Neural cell (in vitro differentiated cells): ENCODE measurements around the gene SPTBN2. TPM values are rescaled to one million over a fixed set of nuclear protein-coding genes. Genes with fewer than 3 reads are reported as not detected.
A peak's percentile ranks its signal among the peaks of the same experiment; 100 is the strongest.

ENCODE experiments used
- H2AFZ ChIP-seq: fragments of 200-600, 300-800 bp; sonication (generic), shearing (Covaris generic); 2 replicates; pipeline ENCODE4 v1.6.0; 2014; ENCODE audit warnings: low read depth, mild to moderate bottlenecking, antibody characterized with exemption, low read length, moderate library complexity
- H3F3A ChIP-seq: fragments of 200-600 bp; shearing (Covaris generic); 2 replicates; pipeline ENCODE4 v1.6.1; 2016; ENCODE audit warnings: mild to moderate bottlenecking, moderate library complexity, mixed read lengths, antibody characterized with exemption, low read length; ENCODE audit not compliant: insufficient read depth, poor library complexity, severe bottlenecking
- H3K27ac ChIP-seq: fragments of 200-600, 300-800 bp; sonication (generic), shearing (Covaris generic); 2 replicates; pipeline ENCODE4 v1.5.1; 2014; ENCODE audit warnings: mild to moderate bottlenecking, low read length, moderate library complexity
- H3K27me3 ChIP-seq: fragments of 300-800, 200-600 bp; sonication (generic), shearing (Covaris generic); 2 replicates; pipeline ENCODE4 v1.6.0; 2014; ENCODE audit warnings: mild to moderate bottlenecking, low read depth, low read length, moderate library complexity; ENCODE audit not compliant: insufficient read depth
- H3K36me3 ChIP-seq: fragments of 300-800, 200-600 bp; sonication (generic), shearing (Covaris generic); 2 replicates; pipeline ENCODE4 v1.5.1; 2014; ENCODE audit warnings: mild to moderate bottlenecking, antibody characterized with exemption, low read length, moderate library complexity; ENCODE audit not compliant: insufficient read depth
- H3K4me2 ChIP-seq: fragments of 300-800, 200-600 bp; sonication (generic), shearing (Covaris generic); 2 replicates; pipeline ENCODE4 v1.6.0; 2014; ENCODE audit warnings: mild to moderate bottlenecking, low read length
- H3K4me3 ChIP-seq: fragments of 300-800, 200-600 bp; sonication (generic), shearing (Covaris generic); 2 replicates; pipeline ENCODE4 v1.5.1; 2014; ENCODE audit warnings: mild to moderate bottlenecking, low read length, moderate library complexity
- H3K79me2 ChIP-seq: fragments of 200-600 bp; shearing (Covaris generic); replicated peaks from 2 replicates; pipeline ENCODE4 v1.6.0; 2014; ENCODE audit warnings: mild to moderate bottlenecking, low read length, moderate library complexity; ENCODE audit not compliant: insufficient read depth
- H3K9ac ChIP-seq: fragments of 300-800, 200-600 bp; sonication (generic), shearing (Covaris generic); 2 replicates; pipeline ENCODE4 v1.6.1; 2016; ENCODE audit warnings: mild to moderate bottlenecking, low read length, mixed read lengths
- H3K9me2 ChIP-seq: fragments of 200-600 bp; shearing (Covaris generic); 2 replicates; pipeline ENCODE4 v1.6.1; 2016; ENCODE audit warnings: mild to moderate bottlenecking, low read length, mixed read lengths; ENCODE audit not compliant: insufficient read depth
- H3K9me3 ChIP-seq: fragments of 200-600, 300-800 bp; sonication (generic), shearing (Covaris generic); 2 replicates; pipeline ENCODE4 v1.6.1; 2016; ENCODE audit warnings: mild to moderate bottlenecking, mixed run types, low read length, moderate library complexity, mixed read lengths
- H4K20me1 ChIP-seq: fragments of 200-600 bp; shearing (Covaris generic); 2 replicates; pipeline ENCODE4 v1.6.1; 2016; ENCODE audit warnings: mild to moderate bottlenecking, mixed run types; ENCODE audit not compliant: insufficient read depth
- EP300 ChIP-seq: fragments of 450-650 bp; conservative IDR thresholded peaks from 2 replicates; pipeline ENCODE4 v1.6.1; 2014; ENCODE audit warnings: antibody characterized with exemption, mild to moderate bottlenecking, moderate library complexity; ENCODE audit not compliant: poor library complexity, severe bottlenecking
- EZH2 ChIP-seq: fragments of 200-600, 300-800 bp; shearing (Covaris generic), sonication (generic); IDR thresholded peaks from 2 replicates; pipeline ENCODE4 v1.6.1; 2014; ENCODE audit warnings: antibody characterized with exemption, low read length, borderline replicate concordance, mild to moderate bottlenecking; ENCODE audit not compliant: insufficient read depth, poor library complexity, severe bottlenecking
- MXI1 ChIP-seq: fragments of 450-650 bp; conservative IDR thresholded peaks from 2 replicates; pipeline ENCODE4 v1.6.1; 2014; ENCODE audit warnings: antibody characterized with exemption, mild to moderate bottlenecking; ENCODE audit not compliant: poor library complexity, severe bottlenecking
- polyA plus RNA-seq: library from polyadenylated mRNA; depleted of rRNA; stranded (reverse); fragments of >200 nt; gene quantifications from 2 replicates; pipeline ENCODE4 v1.2.3, GENCODE V29; 2014
- TF ChIP-seq, protein P1 (sequence below): IDR thresholded peaks from 2 replicates; pipeline ENCODE4 v1.6.1; 2012; ENCODE audit warnings: borderline replicate concordance

SPTBN2 gene
- polyA plus RNA-seq, 1 donor from 2014 or later = 159 TPM

DNA sequence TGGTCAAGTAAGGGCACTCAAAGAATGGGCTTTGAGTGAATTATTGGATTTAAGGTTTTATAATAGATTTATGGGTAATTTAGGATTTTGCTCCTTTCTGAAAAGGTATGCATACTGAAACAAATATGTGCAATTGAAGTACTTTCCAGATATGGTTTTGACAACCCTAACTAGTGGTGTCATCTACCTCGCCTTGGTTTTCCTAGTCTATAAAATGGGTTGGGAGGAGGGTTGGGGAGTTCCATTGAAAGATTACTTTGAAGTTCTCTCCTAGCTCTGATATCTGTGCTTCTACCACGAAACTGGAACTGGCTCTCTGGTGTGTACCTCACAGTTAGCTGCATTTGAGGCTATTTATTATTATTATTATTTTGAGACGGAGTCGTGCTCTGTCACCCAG lies 431 bp upstream of the SPTBN2 start:
- Histone ChIP-seq H2AFZ (peak overlapping the region; percentile 94), H3K27me3 (no peaks in the 10 kb centered on the region), H3F3A (no peaks in the 10 kb centered on the region), H3K27ac (peak overlapping the region; percentile 92), H3K9me2 (no peaks in the 10 kb centered on the region), H3K9ac (peak overlapping the region; percentile 95), H3K36me3 (no peaks in the 10 kb centered on the region), H3K9me3 (no peaks in the 10 kb centered on the region), H3K79me2 (peaks cover 37% of the 10 kb centered on the region), H3K4me2 (peak overlapping the region; percentile 92), H3K4me3 (peak overlapping the region; percentile 81), H4K20me1 (peaks cover 5% of the 10 kb centered on the region)
- no peak for TF ChIP-seq EP300
- TF ChIP-seq, protein P1, sequence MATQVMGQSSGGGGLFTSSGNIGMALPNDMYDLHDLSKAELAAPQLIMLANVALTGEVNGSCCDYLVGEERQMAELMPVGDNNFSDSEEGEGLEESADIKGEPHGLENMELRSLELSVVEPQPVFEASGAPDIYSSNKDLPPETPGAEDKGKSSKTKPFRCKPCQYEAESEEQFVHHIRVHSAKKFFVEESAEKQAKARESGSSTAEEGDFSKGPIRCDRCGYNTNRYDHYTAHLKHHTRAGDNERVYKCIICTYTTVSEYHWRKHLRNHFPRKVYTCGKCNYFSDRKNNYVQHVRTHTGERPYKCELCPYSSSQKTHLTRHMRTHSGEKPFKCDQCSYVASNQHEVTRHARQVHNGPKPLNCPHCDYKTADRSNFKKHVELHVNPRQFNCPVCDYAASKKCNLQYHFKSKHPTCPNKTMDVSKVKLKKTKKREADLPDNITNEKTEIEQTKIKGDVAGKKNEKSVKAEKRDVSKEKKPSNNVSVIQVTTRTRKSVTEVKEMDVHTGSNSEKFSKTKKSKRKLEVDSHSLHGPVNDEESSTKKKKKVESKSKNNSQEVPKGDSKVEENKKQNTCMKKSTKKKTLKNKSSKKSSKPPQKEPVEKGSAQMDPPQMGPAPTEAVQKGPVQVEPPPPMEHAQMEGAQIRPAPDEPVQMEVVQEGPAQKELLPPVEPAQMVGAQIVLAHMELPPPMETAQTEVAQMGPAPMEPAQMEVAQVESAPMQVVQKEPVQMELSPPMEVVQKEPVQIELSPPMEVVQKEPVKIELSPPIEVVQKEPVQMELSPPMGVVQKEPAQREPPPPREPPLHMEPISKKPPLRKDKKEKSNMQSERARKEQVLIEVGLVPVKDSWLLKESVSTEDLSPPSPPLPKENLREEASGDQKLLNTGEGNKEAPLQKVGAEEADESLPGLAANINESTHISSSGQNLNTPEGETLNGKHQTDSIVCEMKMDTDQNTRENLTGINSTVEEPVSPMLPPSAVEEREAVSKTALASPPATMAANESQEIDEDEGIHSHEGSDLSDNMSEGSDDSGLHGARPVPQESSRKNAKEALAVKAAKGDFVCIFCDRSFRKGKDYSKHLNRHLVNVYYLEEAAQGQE = no peak
- no peak for TF ChIP-seq EZH2

DNA sequence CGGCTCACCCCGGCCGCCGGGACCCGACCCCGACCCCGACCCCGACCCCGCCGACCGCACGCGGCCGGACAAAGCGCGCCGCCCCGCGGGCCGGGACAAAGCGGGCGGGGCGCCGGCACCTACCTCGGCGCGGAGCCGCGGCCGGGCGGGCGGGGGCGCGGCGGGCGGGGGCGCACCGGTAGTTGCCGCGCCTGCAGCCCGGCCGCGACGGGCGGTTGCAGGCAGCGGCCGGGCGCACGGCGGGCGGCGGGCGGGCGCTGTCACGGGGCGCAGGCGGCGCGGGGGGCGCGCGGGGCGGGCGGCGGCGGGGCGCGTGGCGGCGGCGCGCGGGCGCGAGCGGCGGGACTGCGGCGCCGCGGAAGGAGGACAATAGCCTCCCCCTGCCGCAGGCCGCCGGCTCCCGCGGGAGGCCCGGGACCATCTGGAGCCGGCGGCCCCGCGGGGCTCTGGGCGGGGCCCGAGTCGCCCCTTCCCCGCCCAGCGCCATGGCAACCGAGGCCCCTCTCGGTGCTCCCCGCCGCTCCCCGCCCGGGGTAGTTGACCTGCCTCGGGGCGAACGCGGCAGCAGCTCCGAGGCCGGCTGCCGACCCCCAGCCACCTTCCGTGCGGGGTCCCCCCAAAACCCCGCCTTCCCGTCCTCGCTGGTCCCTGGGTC lies 851 bp downstream of the SPTBN2 start:
- Histone ChIP-seq H2AFZ (peak overlapping the region; percentile 94), H4K20me1 (peaks cover 5% of the 10 kb centered on the region), H3K9me2 (no peaks in the 10 kb centered on the region), H3K4me3 (peak overlapping the region; percentile 92), H3K36me3 (no peaks in the 10 kb centered on the region), H3K4me2 (peak overlapping the region; percentile 92), H3K79me2 (peaks cover 43% of the 10 kb centered on the region), H3F3A (no peaks in the 10 kb centered on the region), H3K27ac (peak overlapping the region; percentile 92), H3K27me3 (no peaks in the 10 kb centered on the region), H3K9ac (peak overlapping the region; percentile 95), H3K9me3 (no peaks in the 10 kb centered on the region)
- TF ChIP-seq, protein P1 = peak; percentile 44
- TF ChIP-seq MXI1 (peak; percentile 40), EZH2 (no peak)
